ENCODE measurements around the gene MYCBP.

Gene MYCBP

DNA sequence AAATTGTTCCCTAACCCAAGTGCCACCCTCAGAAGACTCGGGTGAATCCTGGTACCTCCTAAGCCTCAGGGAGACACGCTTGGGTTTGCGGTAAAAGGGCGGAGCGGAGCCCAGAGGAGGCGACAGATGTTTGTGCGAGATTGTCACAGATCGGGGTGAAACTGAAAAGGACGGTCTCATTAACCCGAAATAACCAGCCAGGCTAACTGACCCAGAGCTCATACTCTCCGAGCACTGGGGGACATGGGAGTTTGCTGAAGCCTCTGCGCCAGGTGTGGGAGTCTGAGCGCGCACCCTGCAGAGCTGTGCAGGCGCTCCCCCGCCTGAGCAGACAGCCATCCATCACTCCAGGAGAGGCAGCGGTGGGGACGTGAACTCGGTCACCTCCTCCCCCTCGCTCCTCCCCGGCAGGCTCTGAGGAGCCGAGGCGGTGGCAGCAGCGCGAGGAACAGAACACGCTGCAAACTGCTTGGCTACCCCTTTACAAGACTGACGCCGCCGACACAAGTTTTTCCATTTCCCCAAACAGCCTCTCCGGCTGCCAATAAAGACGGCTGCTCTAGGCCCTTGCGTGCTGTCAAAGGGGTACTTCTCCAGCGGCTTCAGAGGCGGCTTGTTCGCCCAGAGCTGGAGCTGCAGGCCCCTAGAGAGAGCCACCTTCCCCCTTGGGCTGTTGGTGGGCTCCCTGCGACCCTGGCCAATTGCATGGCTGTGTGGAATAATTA lies 57.1 kb downstream of the MYCBP start:
- no peak overlapping the region for H3K4me3 ChIP-seq (ENCODE audit: insufficient read length, low read depth)
- H3K9ac ChIP-seq (ENCODE audit: insufficient read length, low read depth): peak overlapping the region; percentile 45

DNA sequence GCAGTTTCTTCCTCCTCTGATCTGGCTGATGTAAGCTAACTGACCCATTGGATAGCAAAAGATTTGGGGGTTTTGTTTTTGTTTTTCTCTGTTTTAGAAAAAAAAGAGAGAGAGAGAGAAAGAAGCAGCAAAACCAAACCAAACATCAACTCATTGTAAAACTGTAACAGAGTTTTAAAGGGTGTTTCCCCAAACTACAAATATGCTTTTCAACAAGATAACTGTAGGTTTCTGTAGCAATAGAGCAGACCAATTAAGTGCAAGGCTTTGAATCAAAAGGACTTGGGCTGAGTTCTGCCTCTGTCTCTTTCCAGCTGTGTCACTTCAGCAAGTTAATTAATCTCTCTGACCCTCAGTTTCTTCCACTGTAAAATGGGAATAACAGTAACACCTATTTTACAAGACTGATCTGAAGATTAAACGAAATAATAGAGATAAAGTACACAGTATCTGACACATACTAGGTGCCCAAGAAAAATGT lies 58.1 kb downstream of the MYCBP start:
- Histone ChIP-seq H3K9ac (ENCODE audit: insufficient read length, low read depth) (no peak overlapping the region), H3K36me3 (ENCODE audit: insufficient read depth, insufficient read length, low read length) (no peaks in the 10 kb centered on the region), H3K4me3 (ENCODE audit: insufficient read length, low read depth) (no peak overlapping the region), H3K9me3 (ENCODE audit: insufficient read depth, low read length) (peaks cover 12% of the 10 kb centered on the region; the same call in 1 of the 2 replicates), H3K27me3 (ENCODE audit: insufficient read depth, insufficient read length) (peaks cover 16% of the 10 kb centered on the region), H3K4me1 (ENCODE audit: insufficient read depth, insufficient read length) (peaks cover 10% of the 10 kb centered on the region)
- TF ChIP-seq SUZ12 (IDR thresholded peaks at IDR 0.05; ENCODE audit: extremely low read depth, insufficient read depth, insufficient read length) (no peak), ZNF274 (IDR thresholded peaks at IDR 0.05; ENCODE audit: low read depth, low read length) (no peak), YY1 (IDR thresholded peaks at IDR 0.05; ENCODE audit: insufficient read depth, insufficient read length) (no peak)
- DNase-seq (ENCODE audit: low read depth, low spot score): no peak

More for the DNA sequence above, 57.1 kb downstream of the MYCBP start:
- Histone ChIP-seq H3K27me3 (ENCODE audit: insufficient read depth, insufficient read length) (peaks cover 25% of the 10 kb centered on the region), H3K4me1 (ENCODE audit: insufficient read depth, insufficient read length) (peaks cover 9% of the 10 kb centered on the region), H3K36me3 (ENCODE audit: insufficient read depth, insufficient read length, low read length) (no peaks in the 10 kb centered on the region), H3K9me3 (ENCODE audit: insufficient read depth, low read length) (peaks cover 12% of the 10 kb centered on the region; the same call in 1 of the 2 replicates)
- DNase-seq (ENCODE audit: low read depth, low spot score): no peak
- no peak for TF ChIP-seq SUZ12 (IDR thresholded peaks at IDR 0.05; ENCODE audit: extremely low read depth, insufficient read depth, insufficient read length)

DNA sequence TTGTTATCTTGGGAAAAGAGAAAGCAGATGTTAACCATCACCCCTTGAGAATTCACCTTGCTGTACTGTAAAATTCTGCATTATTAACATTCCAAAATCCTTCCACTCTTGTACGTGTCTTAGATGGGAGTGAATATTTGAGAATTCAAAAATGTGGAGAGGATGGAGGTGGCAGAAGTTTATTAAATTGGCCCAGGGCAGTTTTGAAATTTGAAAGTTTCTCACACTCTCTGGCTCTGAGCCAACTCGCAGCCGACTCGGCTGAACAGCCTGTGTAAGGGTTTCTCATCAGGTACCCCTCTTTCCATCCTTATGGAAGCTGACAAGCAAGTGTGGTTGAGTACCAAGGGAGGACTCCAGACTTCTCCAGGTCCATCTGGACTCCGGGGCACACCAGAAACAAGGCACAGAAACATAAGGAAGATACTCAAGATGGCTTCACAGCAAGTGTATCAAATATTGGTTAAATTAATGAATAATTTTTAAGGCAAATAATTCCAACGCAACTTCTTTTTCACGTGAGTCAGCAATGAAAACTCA lies 58.6 kb downstream of the MYCBP start:
- H3K4me3 ChIP-seq (ENCODE audit: insufficient read length, low read depth): no peak overlapping the region
- DNase-seq (ENCODE audit: low read depth, low spot score): no peak
- TF ChIP-seq SUZ12 (IDR thresholded peaks at IDR 0.05; ENCODE audit: extremely low read depth, insufficient read depth, insufficient read length) (no peak), ZNF274 (IDR thresholded peaks at IDR 0.05; ENCODE audit: low read depth, low read length) (no peak), YY1 (IDR thresholded peaks at IDR 0.05; ENCODE audit: insufficient read depth, insufficient read length) (no peak)
- H3K27me3 ChIP-seq (ENCODE audit: insufficient read depth, insufficient read length): peaks cover 13% of the 10 kb centered on the region
- H3K4me1 ChIP-seq (ENCODE audit: insufficient read depth, insufficient read length): peaks cover 12% of the 10 kb centered on the region
- no peak overlapping the region for H3K9ac ChIP-seq (ENCODE audit: insufficient read length, low read depth)
- no peaks in the 10 kb centered on the region for H3K36me3 ChIP-seq (ENCODE audit: insufficient read depth, insufficient read length, low read length)
- peaks cover 12% of the 10 kb centered on the region; the same call in 1 of the 2 replicates for H3K9me3 ChIP-seq (ENCODE audit: insufficient read depth, low read length)

DNA sequence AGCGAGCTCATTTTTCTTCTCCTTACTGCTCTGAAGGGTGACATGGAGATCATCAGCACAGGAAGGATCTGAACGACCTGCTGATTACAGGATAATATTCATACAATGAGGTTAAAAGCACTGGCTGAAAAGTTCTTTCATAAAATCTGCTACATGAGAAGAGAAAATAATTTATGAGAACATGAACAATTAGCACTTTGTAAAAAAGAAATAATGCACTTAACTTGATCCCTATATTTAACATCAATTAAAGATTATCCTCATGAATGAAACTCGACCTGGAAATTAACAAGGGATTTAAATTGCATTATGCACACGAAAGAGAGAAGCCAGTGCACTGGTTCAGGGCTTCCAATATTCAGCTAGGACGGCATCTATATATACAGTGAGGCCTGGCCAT lies 60.2 kb downstream of the MYCBP start:
- peaks cover 12% of the 10 kb centered on the region for H3K4me1 ChIP-seq (ENCODE audit: insufficient read depth, insufficient read length)
- H3K9ac ChIP-seq (ENCODE audit: insufficient read length, low read depth): no peak overlapping the region
- peaks cover 12% of the 10 kb centered on the region; the same call in 1 of the 2 replicates for H3K9me3 ChIP-seq (ENCODE audit: insufficient read depth, low read length)
- TF ChIP-seq YY1 (IDR thresholded peaks at IDR 0.05; ENCODE audit: insufficient read depth, insufficient read length): no peak
- no peak for TF ChIP-seq ZNF274 (IDR thresholded peaks at IDR 0.05; ENCODE audit: low read depth, low read length)
- TF ChIP-seq SUZ12 (IDR thresholded peaks at IDR 0.05; ENCODE audit: extremely low read depth, insufficient read depth, insufficient read length): no peak
- H3K4me3 ChIP-seq (ENCODE audit: insufficient read length, low read depth): no peak overlapping the region
- H3K27me3 ChIP-seq (ENCODE audit: insufficient read depth, insufficient read length): peaks cover 14% of the 10 kb centered on the region
- no peaks in the 10 kb centered on the region for H3K36me3 ChIP-seq (ENCODE audit: insufficient read depth, insufficient read length, low read length)
- DNase-seq (ENCODE audit: low read depth, low spot score): no peak
